Mammary epithelial cell (primary cell): ENCODE data around the gene URM1.

ENCODE experiments used
- EZH2 ChIP-seq: IDR thresholded peaks from 2 replicates; pipeline ENCODE4 v1.6.1; 2012; ENCODE audit warnings: low read length, inconsistent platforms, borderline replicate concordance
- TF ChIP-seq, protein P1 (sequence below), 2 donors: IDR thresholded peaks in 1 of 2; conservative IDR thresholded peaks in 1 of 2; 2 replicates each; pipeline ENCODE4 v1.5.1; 2011 to 2012; ENCODE audit warnings: inconsistent platforms in 2 of 2, low read length in 2 of 2, mild to moderate bottlenecking in 2 of 2, control low read depth in 1 of 2, low read depth in 1 of 2; ENCODE audit not compliant: insufficient read depth in 1 of 2; ENCODE audit errors: extremely low read depth in 1 of 2

DNA sequence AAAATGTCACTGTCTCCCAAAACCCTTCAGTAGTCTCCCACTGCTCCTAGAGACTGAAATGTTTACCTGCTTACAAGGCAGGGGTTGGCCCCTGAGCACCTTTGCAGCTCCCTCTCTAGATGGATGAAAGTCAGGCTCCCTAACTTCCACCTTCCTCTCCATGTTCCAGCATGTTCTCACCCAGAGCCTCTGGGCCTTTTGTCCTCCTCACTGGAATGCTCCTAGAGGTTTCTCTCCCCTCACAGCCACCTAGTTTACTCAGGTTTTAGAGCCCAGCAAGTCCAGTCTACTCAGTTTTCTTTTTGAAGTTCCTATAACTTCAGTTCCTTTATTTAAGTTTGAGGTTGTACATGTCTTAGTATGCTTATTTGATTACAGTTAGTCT, 815 bp upstream of the URM1 start:
- TF ChIP-seq, protein P1, sequence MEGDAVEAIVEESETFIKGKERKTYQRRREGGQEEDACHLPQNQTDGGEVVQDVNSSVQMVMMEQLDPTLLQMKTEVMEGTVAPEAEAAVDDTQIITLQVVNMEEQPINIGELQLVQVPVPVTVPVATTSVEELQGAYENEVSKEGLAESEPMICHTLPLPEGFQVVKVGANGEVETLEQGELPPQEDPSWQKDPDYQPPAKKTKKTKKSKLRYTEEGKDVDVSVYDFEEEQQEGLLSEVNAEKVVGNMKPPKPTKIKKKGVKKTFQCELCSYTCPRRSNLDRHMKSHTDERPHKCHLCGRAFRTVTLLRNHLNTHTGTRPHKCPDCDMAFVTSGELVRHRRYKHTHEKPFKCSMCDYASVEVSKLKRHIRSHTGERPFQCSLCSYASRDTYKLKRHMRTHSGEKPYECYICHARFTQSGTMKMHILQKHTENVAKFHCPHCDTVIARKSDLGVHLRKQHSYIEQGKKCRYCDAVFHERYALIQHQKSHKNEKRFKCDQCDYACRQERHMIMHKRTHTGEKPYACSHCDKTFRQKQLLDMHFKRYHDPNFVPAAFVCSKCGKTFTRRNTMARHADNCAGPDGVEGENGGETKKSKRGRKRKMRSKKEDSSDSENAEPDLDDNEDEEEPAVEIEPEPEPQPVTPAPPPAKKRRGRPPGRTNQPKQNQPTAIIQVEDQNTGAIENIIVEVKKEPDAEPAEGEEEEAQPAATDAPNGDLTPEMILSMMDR (conservative IDR thresholded peaks at IDR 0.05 in 1 of 2, IDR thresholded peaks at IDR 0.05 in 1 of 2; ENCODE audit: extremely low read depth in 1 of 2, insufficient read depth in 1 of 2, low read depth in 1 of 2, low read length in 2 of 2) = no peak
- no peak for TF ChIP-seq EZH2
